Peyer's patch (tissue), 4 donors: ENCODE results near the gene ZDHHC12.

Experiments used
- CTCF ChIP-seq, 6 experiments: fragments of 450-650 bp in 4 of 6; fragments of 200-600 bp in 2 of 6; sonication (generic) in 1 of 6; IDR thresholded peaks; one replicate each; pipeline ENCODE4 v1.5.1; 2017 to 2019; ENCODE audit warnings: antibody characterized with exemption in 6 of 6, mild to moderate bottlenecking in 3 of 6, moderate library complexity in 1 of 6
- POLR2A ChIP-seq, 2 donors: fragments of 450-650 bp; IDR thresholded peaks; one replicate each; pipeline ENCODE4 v1.5.1; 2017; ENCODE audit warnings: antibody characterized with exemption in 2 of 2, mild to moderate bottlenecking in 2 of 2, moderate library complexity in 2 of 2

- TF ChIP-seq CTCF (IDR thresholded peaks at IDR 0.05) (no peak), POLR2A (IDR thresholded peaks at IDR 0.05) (no peak)
These were observed 5.9 kb downstream of the ZDHHC12 start for GRCh38 chr9:128718047-128718446.
